Measurements from ENCODE around the gene PQBP1. TPM values are rescaled to one million over a fixed set of nuclear protein-coding genes. Genes with fewer than 3 reads are reported as not detected.

Gene PQBP1
- total and polyA plus RNA-seq, 2 of the 13 experiments (the other 11 are each of a cell fraction or from before 2014, with no cell fraction given) = 58.1 to 80.9 TPM

DNA sequence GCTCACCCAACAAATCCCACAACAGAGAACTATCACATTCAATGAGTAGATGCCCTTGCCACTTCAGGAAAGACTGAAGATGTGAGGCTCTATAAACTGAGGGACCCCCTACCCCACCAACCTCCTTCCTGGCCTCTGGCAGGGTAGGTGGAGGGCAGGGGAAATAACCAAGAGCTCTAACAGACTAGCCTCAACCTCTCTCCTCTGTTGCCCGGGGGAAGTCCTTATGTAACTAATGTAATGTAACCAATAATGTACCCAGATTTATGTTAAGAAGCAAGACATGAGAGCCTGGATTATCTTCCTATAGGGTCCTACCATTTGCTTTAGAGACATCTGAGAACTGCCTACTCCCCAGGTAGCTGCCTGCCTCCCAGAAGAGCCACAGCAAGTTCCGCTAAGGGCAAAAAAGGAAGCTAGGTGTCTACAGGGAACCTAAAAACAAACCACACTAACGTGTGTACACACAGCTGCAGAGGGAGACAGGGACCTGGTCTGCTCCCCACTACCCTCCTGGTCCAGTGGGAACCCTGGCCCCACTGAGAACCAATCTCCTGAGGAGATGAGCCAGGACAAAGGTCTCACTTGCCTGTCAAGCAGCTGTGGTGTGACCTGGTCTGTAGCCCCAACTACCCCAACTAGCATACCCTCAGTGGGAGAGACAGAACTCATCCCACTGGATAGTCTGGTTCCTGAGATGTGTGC is 41.9 kb downstream of the PQBP1 start (continued):
- TF ChIP-seq, protein P1, sequence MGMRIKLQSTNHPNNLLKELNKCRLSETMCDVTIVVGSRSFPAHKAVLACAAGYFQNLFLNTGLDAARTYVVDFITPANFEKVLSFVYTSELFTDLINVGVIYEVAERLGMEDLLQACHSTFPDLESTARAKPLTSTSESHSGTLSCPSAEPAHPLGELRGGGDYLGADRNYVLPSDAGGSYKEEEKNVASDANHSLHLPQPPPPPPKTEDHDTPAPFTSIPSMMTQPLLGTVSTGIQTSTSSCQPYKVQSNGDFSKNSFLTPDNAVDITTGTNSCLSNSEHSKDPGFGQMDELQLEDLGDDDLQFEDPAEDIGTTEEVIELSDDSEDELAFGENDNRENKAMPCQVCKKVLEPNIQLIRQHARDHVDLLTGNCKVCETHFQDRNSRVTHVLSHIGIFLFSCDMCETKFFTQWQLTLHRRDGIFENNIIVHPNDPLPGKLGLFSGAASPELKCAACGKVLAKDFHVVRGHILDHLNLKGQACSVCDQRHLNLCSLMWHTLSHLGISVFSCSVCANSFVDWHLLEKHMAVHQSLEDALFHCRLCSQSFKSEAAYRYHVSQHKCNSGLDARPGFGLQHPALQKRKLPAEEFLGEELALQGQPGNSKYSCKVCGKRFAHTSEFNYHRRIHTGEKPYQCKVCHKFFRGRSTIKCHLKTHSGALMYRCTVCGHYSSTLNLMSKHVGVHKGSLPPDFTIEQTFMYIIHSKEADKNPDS (CRISPR knock-in tag; IDR thresholded peaks at IDR 0.05) = no peak
- TF ChIP-seq ATAD3A (CRISPR knock-in tag; IDR thresholded peaks at IDR 0.05) = no peak
- TF ChIP-seq MEIS1 (CRISPR knock-in tag; IDR thresholded peaks at IDR 0.05; ENCODE audit: borderline replicate concordance) = no peak
- no peak for TF ChIP-seq ATF7 (IDR thresholded peaks at IDR 0.05)
- TF ChIP-seq ATF7 (CRISPR knock-in tag; IDR thresholded peaks at IDR 0.05) = no peak
- no peak for TF ChIP-seq SMAD3 (CRISPR knock-in tag; IDR thresholded peaks at IDR 0.05)
- TF ChIP-seq, protein P2, sequence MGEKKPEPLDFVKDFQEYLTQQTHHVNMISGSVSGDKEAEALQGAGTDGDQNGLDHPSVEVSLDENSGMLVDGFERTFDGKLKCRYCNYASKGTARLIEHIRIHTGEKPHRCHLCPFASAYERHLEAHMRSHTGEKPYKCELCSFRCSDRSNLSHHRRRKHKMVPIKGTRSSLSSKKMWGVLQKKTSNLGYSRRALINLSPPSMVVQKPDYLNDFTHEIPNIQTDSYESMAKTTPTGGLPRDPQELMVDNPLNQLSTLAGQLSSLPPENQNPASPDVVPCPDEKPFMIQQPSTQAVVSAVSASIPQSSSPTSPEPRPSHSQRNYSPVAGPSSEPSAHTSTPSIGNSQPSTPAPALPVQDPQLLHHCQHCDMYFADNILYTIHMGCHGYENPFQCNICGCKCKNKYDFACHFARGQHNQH (CRISPR knock-in tag; IDR thresholded peaks at IDR 0.05) = no peak
- TF ChIP-seq ZNF782 (CRISPR knock-in tag; IDR thresholded peaks at IDR 0.05; ENCODE audit: borderline replicate concordance) = no peak

DNA sequence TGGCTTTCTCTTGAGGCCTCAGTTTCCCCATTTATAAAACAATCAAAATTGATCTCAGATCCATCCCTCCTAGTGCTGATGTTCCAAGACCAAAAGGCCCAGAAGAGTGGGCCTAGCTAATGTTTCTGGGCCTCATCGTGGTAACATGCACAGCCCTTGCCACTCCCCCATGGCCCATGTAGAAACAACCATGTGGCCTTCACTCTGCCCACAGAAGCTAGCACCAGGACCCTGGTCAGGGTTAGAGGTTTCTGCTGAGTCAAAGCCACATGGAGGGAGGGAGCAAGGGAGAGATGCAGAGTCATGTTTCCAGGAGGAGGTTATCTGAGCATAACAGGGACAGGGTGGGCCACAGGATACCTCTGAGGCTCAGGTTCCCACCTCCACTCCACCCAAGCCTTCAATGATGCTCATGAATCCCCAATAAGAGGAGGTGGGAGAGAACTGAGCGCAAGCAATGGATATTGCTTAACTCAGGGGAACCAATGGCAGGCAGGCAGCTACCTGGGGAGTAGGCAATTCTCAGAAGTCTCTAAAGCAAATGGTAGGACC is 42.8 kb downstream of the PQBP1 start:
- POLR2A ChIA-PET = interaction anchor here (1.0 kb wide), 1 partner anchor 139 kb away, joined by 3 read pairs; the partner anchor contains the start of gene HDAC6
- Histone ChIP-seq H3K27ac (ENCODE audit: extremely low read length, insufficient read depth, low read length) (peak overlapping the region; percentile 88), H4K20me1 (ENCODE audit: insufficient read depth, low read length) (peaks cover 1% of the 10 kb centered on the region; the same call in 1 of the 2 replicates), H3K9ac (ENCODE audit: insufficient read depth, low read depth, low read length) (no peak overlapping the region), H3K27me3 (ENCODE audit: control insufficient read depth in 1 of 2, insufficient read depth in 2 of 2, low read length in 2 of 2) (no peaks in the 10 kb centered on the region), H3K4me1 (ENCODE audit: insufficient read depth, low read length) (peaks cover 29% of the 10 kb centered on the region), H3K79me2 (ENCODE audit: insufficient read depth, low read length) (peaks cover 28% of the 10 kb centered on the region), H3K4me3 (replicated peaks in 1 of 3; ENCODE audit: insufficient read depth in 1 of 3, low read depth in 2 of 3, low read length in 3 of 3) (no peak overlapping the region), H3K4me2 (ENCODE audit: low read depth, low read length) (no peak overlapping the region), H3K9me3 (ENCODE audit: low read length) (no peaks in the 10 kb centered on the region), H2AFZ (ENCODE audit: low read length) (no peak overlapping the region), H3K36me3 (replicated peaks in 1 of 2; ENCODE audit: control insufficient read depth in 1 of 2, insufficient read depth in 2 of 2, low read length in 2 of 2) (peaks cover 3 to 14% of the 10 kb centered on the region in 2 experiments; a peak in 3 of 5 replicates)
- CTCF ChIA-PET (ENCODE audit: low intra/inter-chr PET ratio, low total read pairs) = no interaction called here
- 100% methylated on average over 1 of the region's 2 CpGs for WGBS (ENCODE audit: low lambda C conversion rate)
- no peak for FAIRE-seq
- no peak for ATAC-seq
- no peak for TF ChIP-seq ZNF672 (CRISPR knock-in tag; IDR thresholded peaks at IDR 0.05)
- 0 out of 2 replicates have a peak, but pooled peaks have one; percentile 38 for TF ChIP-seq MAFG (CRISPR knock-in tag; IDR thresholded peaks at IDR 0.05)
- TF ChIP-seq PITX1 (CRISPR knock-in tag; IDR thresholded peaks at IDR 0.05) = no peak
- TF ChIP-seq, protein P3, sequence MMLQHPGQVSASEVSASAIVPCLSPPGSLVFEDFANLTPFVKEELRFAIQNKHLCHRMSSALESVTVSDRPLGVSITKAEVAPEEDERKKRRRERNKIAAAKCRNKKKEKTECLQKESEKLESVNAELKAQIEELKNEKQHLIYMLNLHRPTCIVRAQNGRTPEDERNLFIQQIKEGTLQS (CRISPR knock-in tag; IDR thresholded peaks at IDR 0.05) = no peak
- TF ChIP-seq ZNF30 (CRISPR knock-in tag; IDR thresholded peaks at IDR 0.05) = no peak
- no peak for TF ChIP-seq SKI (IDR thresholded peaks at IDR 0.05; ENCODE audit: partially characterized antibody)
- in situ Hi-C loops (cut with HindIII; ENCODE audit: extremely low pct_ligation_motif_present, low pct_unique_long_range_greater_than_20kb) (no loop called here), intact Hi-C loops (cut with micrococcal nuclease; ENCODE audit: unreplicated experiment) (no loop called here)
- no peak for DNase-seq (ENCODE audit: low spot score)
- no TSS peak for BruUV-seq (replicated peaks)
